ENCODE data around the gene WASL.

Gene WASL

GRCh38 chr7:123666492-123666891, 82.3 kb downstream of the WASL start:
- no peak overlapping the region for H3K27ac ChIP-seq (ENCODE audit: low read length)
- no peaks in the 10 kb centered on the region for H3K79me2 ChIP-seq (ENCODE audit: low read length)
- H3K27me3 ChIP-seq (ENCODE audit: low read depth, low read length), result no peaks in the 10 kb centered on the region
- H3K4me3 ChIP-seq (ENCODE audit: low read length), result no peak overlapping the region
- no peak overlapping the region for H3K9ac ChIP-seq (ENCODE audit: low read length)
- H4K20me1 ChIP-seq (ENCODE audit: insufficient read depth, low read length), result no peaks in the 10 kb centered on the region
- no peaks in the 10 kb centered on the region for H3K4me1 ChIP-seq (ENCODE audit: low read length)
- no peak overlapping the region for H2AFZ ChIP-seq (ENCODE audit: low read depth, low read length)
- no peak for TF ChIP-seq CTCF (IDR thresholded peaks at IDR 0.05; ENCODE audit: low read depth, low read length)
- TF ChIP-seq EZH2phosphoT487 (IDR thresholded peaks at IDR 0.05; ENCODE audit: low read depth), result no peak
- H3K4me2 ChIP-seq (ENCODE audit: low read length), result no peak overlapping the region
- no peaks in the 10 kb centered on the region for H3K36me3 ChIP-seq (replicated peaks; ENCODE audit: low read depth, low read length)
- H3K9me3 ChIP-seq (ENCODE audit: insufficient read depth, low read length), result no peaks in the 10 kb centered on the region

GRCh38 chr7:123665896-123666295, 82.9 kb downstream of the WASL start:
- TF ChIP-seq CTCF (IDR thresholded peaks at IDR 0.05; ENCODE audit: low read depth, low read length) (no peak), EZH2phosphoT487 (IDR thresholded peaks at IDR 0.05; ENCODE audit: low read depth) (no peak)

GRCh38 chr7:123665157-123665556, 83.6 kb downstream of the WASL start:
- Histone ChIP-seq H3K4me1 (ENCODE audit: low read length) (no peaks in the 10 kb centered on the region), H2AFZ (ENCODE audit: low read depth, low read length) (no peak overlapping the region), H3K9ac (ENCODE audit: low read length) (no peak overlapping the region), H3K27me3 (ENCODE audit: low read depth, low read length) (no peaks in the 10 kb centered on the region), H3K9me3 (ENCODE audit: insufficient read depth, low read length) (no peaks in the 10 kb centered on the region), H3K4me3 (ENCODE audit: low read length) (no peak overlapping the region), H3K36me3 (replicated peaks; ENCODE audit: low read depth, low read length) (no peaks in the 10 kb centered on the region), H4K20me1 (ENCODE audit: insufficient read depth, low read length) (no peaks in the 10 kb centered on the region), H3K79me2 (ENCODE audit: low read length) (no peaks in the 10 kb centered on the region), H3K4me2 (ENCODE audit: low read length) (no peak overlapping the region), H3K27ac (ENCODE audit: low read length) (no peak overlapping the region)
- no peak for TF ChIP-seq CTCF (IDR thresholded peaks at IDR 0.05; ENCODE audit: low read depth, low read length)
- TF ChIP-seq EZH2phosphoT487 (IDR thresholded peaks at IDR 0.05; ENCODE audit: low read depth), result no peak

More at GRCh38 chr7:123665896-123666295, 82.9 kb downstream of the WASL start:
- Histone ChIP-seq H4K20me1 (ENCODE audit: insufficient read depth, low read length) (no peaks in the 10 kb centered on the region), H3K27ac (ENCODE audit: low read length) (no peak overlapping the region), H3K4me2 (ENCODE audit: low read length) (no peak overlapping the region), H3K36me3 (replicated peaks; ENCODE audit: low read depth, low read length) (no peaks in the 10 kb centered on the region), H3K27me3 (ENCODE audit: low read depth, low read length) (no peaks in the 10 kb centered on the region), H3K4me3 (ENCODE audit: low read length) (no peak overlapping the region), H3K9me3 (ENCODE audit: insufficient read depth, low read length) (no peaks in the 10 kb centered on the region), H3K9ac (ENCODE audit: low read length) (no peak overlapping the region), H2AFZ (ENCODE audit: low read depth, low read length) (no peak overlapping the region), H3K79me2 (ENCODE audit: low read length) (no peaks in the 10 kb centered on the region), H3K4me1 (ENCODE audit: low read length) (no peaks in the 10 kb centered on the region)

GRCh38 chr7:123663200-123663599, 85.6 kb downstream of the WASL start:
- Histone ChIP-seq H3K9ac (ENCODE audit: low read length) (no peak overlapping the region), H3K79me2 (ENCODE audit: low read length) (no peaks in the 10 kb centered on the region), H4K20me1 (ENCODE audit: insufficient read depth, low read length) (no peaks in the 10 kb centered on the region), H2AFZ (ENCODE audit: low read depth, low read length) (no peak overlapping the region), H3K4me3 (ENCODE audit: low read length) (no peak overlapping the region), H3K27me3 (ENCODE audit: low read depth, low read length) (no peaks in the 10 kb centered on the region), H3K4me2 (ENCODE audit: low read length) (no peak overlapping the region), H3K36me3 (replicated peaks; ENCODE audit: low read depth, low read length) (no peaks in the 10 kb centered on the region), H3K27ac (ENCODE audit: low read length) (no peak overlapping the region), H3K9me3 (ENCODE audit: insufficient read depth, low read length) (no peaks in the 10 kb centered on the region), H3K4me1 (ENCODE audit: low read length) (no peaks in the 10 kb centered on the region)
- no peak for TF ChIP-seq EZH2phosphoT487 (IDR thresholded peaks at IDR 0.05; ENCODE audit: low read depth)
- TF ChIP-seq CTCF (IDR thresholded peaks at IDR 0.05; ENCODE audit: low read depth, low read length), result no peak
